ENCODE data around the gene RANBP1.

Gene RANBP1

DNA sequence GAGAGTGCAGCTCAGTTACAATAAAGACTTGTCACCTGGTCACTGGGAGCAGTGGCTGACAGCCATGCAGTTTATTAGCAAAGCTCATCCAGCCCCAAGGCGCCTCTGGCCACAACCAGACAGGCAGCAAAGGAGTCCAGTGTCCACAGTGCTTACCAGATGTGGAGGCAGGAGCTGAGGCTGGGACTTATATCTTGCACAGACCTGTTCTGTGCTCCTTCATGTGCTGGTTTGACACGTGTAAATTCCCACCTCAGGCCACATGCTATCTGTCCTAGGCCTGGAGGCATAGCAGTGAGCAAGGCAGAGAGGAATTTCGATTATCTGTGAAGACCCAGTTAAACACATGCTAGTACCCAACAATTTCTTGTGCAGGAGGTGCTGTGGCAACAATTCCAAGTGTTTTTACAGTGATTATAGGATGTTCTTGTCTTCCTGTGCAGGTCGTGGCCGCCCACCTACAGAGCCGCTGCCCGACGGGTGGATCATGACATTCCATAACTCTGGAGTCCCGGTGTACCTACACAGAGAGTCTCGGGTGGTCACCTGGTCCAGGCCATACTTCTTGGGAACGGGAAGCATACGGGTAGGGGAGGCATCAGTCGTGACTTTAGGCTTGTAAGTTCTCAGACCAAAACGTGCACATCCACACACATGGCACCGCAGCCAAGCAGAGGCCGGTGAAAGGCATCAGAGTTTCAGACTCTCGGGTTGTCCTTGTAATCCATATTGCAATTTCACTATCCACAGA is 26.5 kb upstream of the RANBP1 start:
- no peak for DNase-seq

DNA sequence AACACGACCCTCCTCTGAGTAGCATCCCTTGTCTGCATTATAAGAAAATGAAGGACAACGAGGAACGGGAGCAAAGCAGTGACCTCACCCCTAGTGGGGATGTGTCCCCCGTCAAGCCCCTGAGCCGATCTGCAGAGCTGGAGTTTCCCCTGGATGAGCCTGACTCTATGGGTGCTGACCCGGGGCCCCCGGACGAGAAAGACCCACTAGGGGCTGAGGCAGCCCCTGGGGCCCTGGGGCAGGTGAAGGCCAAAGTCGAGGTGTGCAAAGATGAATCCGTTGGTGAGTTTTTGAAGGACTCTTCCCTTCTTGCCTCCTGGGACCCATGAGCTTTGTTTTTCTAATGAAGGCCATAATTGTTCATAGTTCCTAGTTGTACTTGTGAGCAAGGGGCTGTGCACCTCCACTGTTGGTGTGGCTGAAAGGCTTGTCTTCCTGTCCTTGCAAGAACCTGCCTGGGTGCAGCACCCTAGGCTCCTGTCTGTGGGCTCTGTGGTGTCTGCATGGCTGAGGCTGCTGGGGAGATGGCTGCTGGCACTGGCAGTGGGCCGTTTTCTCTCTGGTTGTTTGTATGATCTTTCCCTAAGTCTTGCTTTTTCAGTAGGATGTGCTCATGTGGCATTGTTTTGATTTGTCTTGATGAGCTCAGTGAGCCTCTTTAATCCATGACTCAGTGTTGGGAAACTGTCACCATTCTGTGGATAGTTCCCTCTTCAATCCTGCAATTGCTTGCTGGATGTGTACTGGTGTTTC is 25.8 kb upstream of the RANBP1 start:
- DNase-seq = no peak

DNA sequence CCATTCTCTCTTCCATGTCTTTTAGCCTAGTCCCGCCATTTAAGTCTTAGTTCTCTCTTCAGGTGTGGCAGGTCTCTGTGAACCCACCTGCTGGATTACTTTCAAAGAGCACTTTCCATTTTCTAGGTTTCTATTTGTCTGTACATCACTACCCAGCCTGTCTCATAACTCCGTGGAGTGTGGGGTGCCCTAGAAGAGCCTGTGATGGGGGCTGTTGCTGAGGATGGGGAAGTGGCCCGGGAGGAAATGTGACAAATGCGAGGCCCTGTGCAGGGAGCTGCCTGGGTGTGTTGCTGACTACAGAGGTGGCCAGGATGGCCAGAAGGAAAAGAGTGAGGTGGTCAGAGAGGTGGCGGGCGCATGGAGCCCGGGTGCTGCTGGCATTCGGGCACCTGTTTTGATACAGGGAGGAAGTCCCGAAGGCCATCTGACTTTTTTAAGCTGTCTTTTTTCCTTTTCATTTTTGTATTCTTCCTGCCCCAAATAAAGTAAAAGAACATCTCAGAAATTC is 25.1 kb upstream of the RANBP1 start:
- DNase-seq = no peak

DNA sequence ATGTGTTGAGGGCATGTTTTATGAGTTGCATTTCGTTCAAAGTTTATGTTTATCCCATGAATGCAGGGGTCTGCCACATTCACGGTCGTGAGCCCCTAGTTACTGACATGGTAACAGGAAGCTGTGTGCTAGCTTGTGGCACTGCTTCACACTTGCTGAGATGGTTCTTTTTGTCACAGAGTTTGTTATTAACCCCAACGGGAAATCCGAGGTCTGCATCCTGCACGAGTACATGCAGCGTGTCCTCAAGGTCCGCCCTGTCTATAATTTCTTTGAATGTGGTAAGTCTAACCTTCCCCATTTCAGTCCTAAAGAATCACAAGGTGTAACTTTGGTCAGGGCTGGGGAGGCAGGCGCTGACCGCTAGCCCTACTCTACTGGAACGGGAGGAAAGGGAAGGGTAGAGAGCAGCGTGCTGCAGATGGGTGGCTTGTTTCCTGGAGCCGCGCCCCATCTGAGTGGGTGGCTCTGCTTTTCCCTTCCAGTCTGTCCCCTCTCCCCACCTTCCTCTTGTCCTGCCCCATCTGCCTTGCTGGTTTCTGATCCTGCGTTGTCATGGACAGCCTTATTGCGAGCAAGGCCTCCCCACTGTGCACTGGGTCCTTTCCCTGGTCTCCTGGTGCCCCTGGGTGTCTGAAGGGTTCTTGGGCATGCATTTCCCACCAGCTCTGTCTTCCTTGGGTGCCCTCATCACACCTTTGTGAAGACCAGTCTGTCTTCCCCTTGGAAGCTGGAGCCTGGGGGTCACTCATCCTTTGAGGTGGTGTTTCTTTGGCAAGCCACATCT is 24.0 kb upstream of the RANBP1 start:
- no peak for DNase-seq

DNA sequence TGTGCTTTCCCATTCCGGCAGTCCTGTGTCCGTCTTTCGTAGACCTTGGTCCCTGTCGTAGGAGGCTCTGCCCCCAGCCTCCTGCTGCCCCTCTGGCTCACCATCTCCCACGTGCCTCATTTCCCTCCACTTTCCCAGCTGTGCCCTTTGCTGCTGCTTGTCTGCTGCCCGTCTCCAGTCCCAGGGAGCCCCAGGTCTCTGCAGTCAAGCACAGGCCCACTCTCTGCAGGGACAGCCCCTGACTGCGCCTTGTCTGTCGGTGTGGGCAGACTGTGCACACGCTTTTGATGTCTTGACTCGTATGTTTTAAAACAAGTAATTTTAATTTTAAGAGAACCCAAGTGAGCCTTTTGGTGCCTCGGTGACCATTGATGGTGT is 23.4 kb upstream of the RANBP1 start:
- DNase-seq = no peak

DNA sequence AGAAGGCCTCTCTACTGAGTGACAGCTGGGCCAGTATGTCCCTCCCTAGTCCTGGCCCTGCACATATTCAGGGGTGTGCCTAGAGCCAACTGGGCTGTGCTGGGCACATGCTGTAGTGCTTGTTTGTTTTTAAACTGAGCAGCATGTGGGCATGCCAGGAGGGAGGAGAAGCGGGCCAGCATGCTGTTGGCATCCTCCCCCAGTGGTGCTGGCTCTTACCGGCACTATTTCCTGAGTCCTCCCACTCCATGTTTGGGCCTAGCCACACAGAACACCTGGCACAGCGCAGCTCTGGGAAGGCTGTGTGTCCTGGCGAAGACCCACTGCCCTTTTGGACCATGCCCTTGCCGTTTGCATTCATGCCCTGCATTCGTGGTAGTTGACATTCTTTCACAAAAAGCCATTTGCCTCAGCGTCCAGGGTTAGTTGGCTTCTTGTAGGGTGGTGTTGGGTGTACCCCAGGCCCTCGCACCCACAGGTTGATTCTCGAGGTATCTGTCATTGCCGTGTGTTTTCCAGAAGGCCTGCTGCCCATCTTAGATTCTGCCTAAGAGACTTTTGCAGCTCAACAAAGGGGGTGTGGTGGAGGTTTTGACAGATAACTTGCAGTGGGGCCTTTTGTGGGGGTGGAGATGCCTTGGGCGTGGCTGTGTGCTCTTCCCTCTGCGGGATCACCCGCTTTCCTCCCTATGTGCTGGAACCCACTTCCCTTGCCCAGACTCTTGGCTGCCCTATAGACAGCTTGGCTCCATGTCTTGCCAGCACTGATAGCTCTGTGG is 22.3 kb upstream of the RANBP1 start:
- no peak for DNase-seq

DNA sequence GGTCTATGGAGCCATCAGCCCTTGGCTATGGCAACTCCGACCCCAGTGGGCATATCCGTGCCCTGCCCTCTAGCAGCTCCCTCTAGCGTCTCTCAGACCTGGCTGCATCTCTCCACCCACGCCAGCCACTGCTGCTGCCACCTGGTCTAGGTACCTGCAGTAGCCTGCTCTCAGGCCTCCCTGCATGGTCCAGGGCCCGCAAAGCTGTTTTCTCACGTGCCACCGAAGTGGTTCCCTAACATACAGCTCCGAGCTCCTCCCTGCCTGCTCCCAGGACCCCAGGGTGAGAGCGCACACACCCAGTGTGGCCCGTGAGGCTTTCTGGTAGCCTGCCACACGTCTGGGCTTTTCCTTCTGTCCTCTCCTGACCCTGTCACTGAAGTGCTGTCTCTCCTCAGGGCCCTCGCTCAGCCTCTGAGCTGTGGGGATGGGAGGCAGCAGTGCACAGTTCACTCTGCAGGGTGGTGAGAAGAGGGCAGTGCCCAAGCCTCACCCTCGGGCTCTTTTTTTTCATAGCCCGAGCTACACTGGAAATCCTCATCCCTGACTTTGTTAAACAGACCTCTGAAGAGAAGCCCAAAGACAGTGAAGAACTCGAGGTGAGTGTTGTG is 21.6 kb upstream of the RANBP1 start:
- no peak for DNase-seq

DNA sequence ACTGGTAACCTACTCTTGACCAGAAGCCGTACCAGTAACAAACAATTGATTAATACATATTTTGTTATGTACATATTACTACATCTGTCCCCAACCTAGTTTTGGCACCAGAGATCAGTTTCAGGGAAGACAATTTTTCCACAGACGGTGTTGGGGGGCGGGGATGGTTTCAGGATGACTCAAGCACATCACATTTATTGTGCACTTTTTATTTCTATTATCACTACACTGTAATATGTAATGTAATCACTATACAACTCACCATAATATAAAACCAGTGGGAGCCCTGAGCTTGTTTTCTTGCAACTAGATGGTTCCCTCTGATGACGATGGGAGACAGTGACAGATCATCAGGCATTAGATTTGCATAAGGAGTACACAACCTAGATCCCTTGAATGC is 20.4 kb upstream of the RANBP1 start:
- no peak for DNase-seq

DNA sequence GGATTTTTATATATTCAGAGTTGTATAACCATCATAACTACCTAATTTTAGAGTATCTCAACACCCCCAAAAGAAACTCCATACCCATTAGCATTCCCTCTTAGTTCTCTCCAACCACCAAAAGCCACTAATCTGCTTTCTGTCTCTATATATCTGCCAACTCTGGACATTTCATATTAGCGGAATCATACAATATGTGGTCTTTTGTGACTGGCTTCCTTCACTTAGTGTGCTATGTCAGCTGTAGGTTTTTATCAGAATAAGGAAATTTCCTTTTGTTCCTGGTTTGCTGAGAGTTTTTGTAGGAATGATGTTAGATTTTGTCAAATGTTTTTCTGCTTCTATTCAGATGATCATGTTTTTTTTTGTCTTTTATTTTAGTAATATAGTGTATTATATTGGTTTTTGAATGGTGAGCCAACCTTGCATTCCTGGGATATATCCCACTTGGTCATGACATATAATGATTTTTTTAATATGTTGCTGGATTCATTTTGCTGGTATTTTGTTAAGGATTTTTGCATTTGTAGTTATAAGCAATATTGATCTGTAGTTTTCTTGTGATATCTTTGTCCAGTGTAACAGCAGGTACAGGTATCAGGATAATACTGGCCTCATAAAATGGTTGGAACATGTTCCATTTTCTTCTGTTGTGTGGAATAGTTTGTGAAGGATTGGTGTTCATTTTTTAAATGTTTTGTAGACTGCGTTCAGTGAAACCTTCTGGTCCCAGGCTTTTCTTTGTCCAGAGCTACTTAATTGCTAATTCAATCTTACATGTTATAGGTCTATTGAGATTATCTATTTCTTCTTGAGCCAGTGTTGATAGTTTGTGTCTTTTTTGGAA is 19.1 kb upstream of the RANBP1 start:
- DNase-seq = no peak

DNA sequence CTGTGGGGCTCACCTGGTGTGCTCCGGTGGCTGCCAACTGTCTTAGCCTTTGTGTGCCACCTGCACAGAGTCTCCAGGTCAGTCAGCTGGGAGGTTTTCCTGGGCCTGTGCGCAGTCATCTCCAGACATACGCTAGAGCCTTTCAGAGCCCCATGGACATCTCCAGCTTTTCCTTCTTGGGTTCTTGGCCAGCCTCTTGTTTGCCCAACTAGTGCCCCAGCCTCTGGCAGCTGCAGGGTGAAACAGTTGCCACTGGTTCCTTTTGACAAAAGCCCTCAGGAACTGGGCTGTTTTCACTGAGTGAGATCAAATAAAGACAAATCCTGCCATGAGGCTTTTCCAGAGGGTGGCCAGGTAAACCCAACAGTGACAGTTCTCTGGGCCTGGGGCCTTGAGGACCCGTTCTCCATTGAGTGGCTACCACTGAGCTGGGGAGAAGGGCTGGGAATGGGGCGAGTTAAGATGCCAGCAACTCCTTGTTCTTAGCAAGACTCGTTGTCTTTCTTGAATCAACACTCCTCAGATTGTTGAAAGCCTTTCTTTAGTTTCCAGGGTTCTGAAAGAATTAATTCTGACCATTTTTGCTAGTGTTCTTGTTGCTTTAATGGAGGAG is 16.7 kb upstream of the RANBP1 start:
- DNase-seq = no peak

DNA sequence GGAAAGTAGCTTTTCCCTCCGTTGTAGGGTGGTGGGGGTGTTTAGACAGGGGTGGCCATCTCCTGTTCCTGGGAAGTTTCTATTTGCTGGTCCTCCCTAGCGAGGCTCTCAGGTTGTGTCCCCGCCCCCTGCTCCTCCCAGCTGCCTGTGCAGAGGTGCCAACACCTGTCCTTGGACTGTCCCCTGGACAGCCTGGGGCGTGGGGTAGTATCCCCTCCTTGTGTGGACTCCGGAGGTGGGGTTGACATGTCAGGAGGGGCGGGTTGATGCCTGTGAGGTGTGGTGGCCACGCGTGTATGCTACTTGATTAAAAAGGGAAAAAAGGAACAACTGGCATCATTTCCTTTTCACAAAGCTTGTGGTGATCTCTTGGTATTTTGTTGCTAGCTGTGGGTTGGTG is 14.3 kb upstream of the RANBP1 start:
- no peak for DNase-seq

DNA sequence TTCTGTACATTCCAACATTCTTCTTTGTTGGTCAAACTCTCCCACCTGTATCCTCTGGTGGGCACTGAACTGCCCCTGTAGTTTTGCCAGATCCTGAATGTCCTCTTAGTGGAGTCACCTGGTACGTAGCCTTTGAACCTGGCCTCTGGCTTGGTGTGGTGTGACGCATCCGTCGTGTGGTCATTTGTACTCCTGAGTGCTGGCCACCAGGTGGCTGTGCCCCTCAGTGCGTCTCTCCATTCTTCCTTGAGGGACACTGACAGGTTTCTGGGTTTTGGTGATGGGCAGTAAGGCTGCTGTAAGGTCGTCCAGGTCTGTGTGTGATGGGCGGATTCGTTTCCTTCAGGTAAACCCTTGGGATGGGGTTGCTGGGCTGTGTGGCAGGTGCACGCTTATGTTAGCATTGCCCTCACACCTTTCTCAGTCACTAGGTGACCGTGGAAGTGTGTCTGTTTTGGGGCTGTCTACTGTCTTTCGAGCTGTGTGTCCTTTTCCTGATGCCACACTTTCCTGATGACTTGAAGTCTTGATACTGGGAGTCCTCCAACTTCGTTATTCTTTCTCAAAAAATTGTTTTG is 13.6 kb upstream of the RANBP1 start:
- no peak for DNase-seq

DNA sequence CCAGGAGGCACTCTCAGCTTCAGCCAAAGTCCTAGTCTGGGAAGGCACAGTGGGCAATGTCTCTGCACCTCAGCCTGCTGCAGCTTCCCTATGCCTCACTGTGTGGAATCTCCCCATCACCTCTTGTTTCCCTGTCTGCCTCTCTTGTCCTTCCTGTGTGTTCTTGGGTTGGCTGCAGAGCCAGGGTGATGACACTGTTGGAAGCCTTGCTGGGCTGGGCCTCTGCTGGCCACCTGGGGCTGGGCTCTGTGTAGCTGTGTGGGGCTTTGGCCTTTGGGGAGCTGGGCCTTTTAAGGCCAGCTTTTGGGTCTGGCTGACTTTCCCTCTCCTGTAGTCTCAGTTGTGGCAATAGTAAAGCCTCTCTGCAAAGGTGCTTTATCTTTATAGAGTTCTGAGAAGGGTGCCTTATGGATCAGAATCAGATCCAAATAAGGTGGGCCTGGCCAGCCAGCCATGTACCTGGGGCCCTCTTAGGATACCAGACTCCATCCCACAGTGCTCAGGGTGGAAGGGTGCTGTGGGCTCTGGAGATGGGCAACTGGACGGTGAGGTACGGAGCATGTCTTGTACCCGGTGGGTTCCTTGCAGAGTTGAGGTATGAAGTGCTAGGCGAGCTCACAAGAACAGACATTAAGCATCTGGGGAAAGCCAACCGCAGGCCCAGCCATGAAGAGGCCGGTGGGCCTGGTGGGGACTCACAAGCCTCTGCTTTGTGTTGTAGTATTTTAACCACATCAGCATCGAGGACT is 10.3 kb upstream of the RANBP1 start:
- DNase-seq = no peak

DNA sequence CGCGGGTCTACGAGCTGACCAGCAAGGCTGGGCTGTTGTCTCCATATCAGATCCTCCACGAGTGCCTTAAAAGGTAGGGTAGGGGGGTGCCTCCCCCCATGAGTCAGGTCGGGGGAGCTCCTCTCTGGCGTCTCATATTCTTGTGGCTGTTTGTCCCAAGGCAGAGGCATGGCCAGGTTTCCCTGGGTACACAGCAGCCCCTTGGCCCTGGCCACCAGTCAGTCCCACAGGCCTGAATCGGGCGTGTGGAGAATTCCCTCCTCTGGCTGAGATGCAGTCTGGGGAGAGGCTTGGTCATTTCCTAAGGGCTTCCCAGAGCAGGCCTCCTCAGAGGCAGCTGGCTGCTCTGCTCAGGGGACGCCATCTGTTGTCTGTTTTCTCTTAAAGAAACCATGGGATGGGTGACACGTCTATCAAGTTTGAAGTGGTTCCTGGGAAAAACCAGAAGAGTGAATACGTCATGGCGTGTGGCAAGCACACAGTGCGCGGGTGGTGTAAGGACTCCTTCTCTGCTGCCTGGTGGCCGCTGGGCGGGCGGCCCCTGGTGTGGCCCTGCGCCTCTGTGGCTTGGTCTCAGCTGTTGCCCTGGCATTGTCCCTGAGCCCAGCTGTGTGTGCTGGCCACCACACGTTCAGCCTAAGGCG is 9.6 kb upstream of the RANBP1 start:
- DNase-seq = no peak

DNA sequence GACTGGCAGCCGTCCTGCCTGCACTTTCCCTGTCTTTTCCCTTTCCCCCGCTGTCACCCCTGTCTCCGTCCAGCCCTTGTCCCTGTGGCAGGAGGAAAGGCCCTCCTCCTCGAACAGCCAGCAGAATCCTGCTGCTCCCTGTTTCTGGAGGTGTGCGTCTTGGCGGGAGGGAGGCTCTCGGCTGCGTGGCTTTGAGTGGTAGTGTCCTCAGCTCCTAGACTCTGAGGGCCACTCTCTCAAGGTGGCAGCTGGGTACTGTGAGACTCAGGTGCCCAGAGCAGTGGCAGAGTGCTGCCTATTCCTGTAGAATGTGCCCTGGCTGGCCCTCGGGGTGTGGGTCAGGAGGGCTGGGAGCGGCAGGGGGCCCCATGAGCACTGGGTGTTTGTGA is 9.1 kb upstream of the RANBP1 start:
- DNase-seq = no peak

DNA sequence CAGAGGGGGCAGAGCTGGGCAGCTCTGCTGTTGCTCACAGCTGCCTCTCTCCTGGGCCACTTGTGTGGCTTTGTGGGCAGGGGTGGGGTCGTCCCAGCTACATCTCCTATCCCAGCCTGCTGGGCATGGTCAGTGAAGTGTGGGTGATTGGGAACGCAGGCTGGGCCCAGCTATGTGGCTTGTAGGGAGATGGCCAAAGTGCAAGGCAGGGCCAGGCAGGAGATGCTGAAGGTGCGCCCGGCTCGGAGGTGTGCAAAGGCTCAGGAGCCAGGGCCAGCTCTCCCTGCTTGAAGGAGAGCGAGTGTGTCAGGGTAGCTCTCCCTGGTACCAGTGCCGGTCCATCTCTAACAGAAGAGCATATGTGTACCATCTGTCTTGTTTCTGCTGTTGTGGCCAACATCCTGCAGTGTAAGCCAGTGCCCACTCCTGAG is 8.4 kb upstream of the RANBP1 start:
- no peak for DNase-seq

DNA sequence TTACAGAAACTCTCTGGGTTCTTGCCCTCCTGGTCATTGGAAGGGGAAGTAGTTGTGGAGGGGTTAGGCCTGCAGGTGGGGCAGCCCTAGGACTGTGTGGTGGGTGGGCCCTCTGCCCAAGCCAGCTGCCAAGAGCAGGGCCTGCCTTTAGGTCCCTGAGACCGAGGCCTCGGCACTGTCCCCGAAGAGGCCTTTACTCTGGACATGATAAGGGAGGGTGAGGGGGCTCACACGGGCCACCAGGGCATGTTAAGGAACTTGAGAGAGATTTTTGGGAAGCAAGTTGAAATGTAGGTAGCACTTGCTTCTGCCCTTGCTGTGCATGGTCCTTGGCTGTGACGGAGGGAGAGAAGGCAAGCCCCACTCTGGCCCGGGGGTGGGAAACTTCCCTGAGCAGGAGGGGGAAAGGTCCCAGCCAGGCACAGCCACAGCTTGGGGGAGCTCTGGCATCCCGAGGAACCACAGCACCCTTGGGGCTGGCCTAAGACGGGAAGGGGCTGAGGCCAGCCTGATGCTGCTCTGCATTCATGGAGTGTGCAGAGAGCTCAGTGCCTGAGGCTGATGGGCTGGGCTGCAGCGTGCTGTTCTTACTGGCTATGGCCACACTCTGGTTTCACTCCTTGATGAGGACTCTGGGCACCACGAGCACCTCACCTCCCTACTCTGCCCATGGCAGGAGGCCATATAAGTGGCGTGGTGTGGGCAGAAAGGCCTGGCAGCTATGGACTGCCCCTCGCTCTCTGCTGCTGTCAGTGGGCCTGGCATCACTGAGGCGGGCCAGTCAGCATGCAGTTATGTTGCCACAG is 7.8 kb upstream of the RANBP1 start:
- no peak for DNase-seq

DNA sequence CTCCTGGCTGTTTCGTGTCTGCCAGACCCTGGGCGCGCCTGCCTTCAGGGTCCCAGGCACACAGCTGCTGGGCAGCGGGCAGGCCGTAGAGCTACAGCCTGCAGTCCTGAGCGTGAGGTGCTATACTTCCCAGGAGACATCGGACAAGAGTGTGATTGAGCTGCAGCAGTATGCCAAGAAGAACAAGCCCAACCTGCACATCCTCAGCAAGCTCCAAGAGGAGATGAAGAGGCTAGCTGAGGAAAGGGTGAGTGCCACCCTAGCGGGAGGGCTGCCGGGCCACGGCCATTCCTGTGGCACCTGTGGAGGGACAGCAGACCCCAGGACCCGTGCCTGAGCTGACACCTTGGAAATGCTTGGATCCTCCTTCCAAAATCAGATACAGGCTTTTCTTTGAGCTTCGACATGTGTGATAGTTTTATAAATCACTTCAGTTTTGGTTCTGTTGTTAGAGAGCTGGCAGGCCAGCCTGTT is 7.1 kb upstream of the RANBP1 start:
- no peak for DNase-seq

Data from GOT3 (cell line).